Effector CD8-positive, alpha-beta T cell (primary cell): ENCODE results near the gene SRSF12.
"Not testable (repeated sequence)": the region's sequence is repeated elsewhere in the genome, so short reads cannot be mapped to it uniquely, and the experiment has no call there.

ENCODE experiments used
- DNase-seq: peaks from one replicate; lab custom pipeline; 2025; lab: John Stamatoyannopoulos, UW

SRSF12 gene

DNA sequence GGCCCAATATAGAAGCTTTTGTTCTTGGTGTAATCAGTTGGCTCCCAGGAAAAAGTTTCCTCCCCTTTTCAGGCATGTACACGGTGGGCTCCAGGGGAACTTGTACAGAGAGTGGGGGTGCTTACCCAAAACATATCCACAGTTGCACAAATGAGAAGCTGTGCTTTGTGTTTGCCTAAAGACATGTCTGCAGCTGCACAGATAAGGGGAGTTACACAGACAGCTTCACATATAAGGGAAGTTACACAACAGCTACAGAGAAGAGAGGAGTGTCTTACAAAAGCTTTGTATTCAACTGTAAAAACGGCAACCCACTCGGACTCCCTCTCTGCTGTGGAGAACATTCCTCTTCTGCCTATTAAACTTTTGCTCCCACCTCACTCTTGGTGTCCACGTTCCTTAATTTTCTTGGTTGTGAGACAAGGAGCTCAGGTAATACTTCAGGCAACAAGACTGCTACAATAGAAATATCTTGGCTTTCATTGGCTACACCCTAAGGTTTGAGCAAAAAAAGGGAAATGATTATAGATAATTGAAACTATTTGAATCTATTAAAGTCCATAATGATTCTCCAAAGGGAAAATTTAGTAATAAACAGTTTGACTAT is 44.8 kb downstream of the SRSF12 start:
- no peak for DNase-seq

GRCh38 chr6:89071036-89071435 is 46.8 kb downstream of the SRSF12 start:
- DNase-seq: no peak

DNA sequence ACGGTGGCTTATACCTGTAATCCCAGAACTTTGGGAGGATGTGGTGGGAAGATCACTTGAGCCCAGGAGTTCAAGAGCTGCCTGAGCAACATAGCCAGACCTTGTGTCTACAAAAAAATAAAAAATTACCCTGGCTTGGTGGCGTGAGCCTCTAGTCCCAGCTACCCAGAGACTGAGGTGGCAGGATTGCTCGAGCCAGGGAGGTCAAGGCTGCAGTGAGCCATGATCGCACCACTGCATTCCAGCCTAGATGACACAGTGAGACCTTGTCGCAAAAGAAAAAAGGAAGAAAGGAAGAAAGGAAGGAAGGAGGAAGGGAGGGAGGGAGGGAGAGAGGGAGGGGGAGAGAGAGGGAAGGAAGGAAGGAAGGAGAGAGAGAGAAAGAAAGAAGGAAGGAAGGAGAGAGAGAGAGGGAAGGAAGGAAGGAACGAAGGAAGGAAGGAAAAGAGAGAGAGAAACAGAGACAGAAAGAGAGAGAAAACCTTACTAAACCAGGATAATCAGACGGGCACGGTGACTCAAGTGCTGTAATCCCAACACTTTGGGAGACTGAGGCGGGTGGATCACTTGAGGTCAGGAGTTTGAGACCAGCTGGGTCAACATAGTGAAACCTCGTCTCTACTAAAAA is 48.2 kb downstream of the SRSF12 start:
- DNase-seq: no peak

GRCh38 chr6:89068695-89069094 is 49.2 kb downstream of the SRSF12 start:
- no peak for DNase-seq

DNA sequence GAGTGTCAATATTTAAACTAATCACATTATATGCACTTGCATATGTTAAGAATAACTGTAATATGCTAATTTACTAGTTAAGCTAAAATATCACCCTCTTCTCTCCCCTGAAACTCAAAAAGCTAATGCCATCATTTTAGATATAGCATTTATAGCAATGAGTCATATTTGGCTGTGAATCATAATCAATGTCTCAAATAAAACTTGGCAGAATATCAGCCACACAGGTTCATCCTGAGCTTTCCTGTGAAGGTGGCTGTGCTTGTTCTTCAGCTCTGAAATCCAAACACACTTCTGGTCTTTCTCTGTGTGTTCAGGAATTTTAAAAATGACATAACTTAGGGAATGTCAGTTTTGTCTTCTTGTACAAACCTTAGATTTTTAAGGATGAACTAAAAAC is 50.1 kb downstream of the SRSF12 start:
- DNase-seq: no peak

DNA sequence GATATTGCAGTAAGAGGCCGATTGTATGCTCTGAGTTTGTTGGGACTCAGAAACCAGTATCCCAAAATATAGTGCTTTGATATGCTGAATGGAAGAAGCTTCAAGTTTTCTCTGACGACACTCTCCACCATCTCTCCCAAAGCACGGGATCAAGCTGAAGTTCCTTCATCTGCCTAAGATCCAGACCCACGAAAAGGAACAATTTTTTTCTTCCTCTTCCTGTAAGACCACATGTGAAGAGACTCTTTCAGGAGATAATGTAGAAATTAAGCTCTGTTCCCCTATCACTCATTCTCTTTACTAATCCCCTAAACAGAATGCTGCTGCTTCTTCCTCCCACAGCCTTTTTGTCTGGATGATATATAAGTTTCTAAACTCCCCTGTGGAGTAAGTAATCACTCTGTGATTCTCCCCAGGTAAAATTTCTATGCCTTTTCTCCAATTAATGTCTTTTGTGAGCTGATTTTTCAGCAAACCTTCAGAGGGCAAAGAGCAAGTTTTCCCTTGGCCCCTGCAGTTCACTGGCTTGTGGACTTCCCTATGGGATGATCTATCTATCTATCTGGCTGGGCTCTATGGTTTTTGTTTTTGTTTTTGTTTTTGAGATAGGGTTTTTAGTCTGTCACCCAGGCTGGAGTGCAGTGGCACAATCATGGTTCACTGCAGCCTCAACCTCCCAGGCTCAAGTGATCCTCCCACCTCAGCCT is 50.8 kb downstream of the SRSF12 start:
- no peak for DNase-seq

DNA sequence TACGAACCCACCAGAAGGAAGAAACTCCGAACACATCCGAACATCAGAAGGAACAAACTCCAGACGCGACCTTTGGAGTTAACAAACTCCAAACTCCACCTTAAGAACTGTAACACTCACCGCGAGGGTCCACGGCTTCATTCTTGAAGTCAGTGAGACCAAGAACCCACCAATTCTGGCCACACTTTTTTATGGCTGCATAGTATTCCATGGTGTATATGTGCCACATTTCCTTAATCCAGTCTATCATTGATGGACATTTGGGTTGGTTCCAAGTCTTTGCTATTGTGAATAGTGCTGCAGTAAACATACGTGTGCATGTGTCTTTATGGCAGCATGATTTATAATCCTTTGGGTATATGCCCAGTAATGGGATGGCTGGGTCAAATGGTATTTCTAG is 51.8 kb downstream of the SRSF12 start:
- DNase-seq: not testable (repeated sequence)

- not testable (repeated sequence) for DNase-seq
These were observed 52.9 kb downstream of the SRSF12 start for GRCh38 chr6:89064931-89065330.

- DNase-seq: no peak
These were observed 54.0 kb downstream of the SRSF12 start for GRCh38 chr6:89063881-89064280.

DNA sequence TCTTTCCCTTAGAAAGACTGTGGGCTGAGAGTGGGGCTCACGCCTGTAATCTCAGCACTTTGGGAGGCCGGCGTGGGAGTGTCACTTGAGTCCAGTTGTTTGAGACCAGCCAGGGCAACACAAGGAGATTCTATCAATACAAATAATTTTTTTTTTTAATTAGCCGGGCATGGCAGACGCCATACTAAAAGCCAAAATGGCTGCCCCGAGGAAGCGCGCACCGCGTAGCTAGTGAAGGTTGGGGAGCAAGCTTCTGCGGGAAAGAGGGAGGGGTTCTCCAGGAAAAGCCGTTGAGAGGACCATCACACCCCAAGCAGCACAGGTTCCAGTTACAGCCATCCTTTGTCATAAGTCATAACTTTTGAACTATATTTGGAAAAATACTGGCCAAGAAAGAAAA is 58.6 kb downstream of the SRSF12 start:
- DNase-seq: no peak

- no peak for DNase-seq
These were observed 59.2 kb downstream of the SRSF12 start for GRCh38 chr6:89058627-89059026.

GRCh38 chr6:89057759-89058158 is 60.1 kb downstream of the SRSF12 start:
- DNase-seq: no peak

DNA sequence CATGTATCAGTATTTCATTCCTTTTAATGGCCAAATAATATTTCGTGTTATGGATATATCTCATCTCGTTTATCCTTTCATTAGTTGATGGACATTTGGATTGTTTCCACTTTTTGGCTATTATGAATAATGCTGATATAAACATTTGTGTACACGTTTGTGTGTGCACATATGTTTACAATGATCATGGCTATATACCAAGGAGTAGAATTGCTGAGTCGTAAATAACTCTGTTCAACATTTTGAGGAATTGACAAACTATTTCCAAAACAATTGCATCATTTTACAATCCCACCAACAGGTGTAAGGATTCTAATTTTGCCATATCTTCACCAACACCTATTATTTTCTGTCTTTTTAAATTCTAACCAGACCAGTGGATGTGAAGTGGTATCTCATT is 63.7 kb downstream of the SRSF12 start:
- DNase-seq: no peak

DNA sequence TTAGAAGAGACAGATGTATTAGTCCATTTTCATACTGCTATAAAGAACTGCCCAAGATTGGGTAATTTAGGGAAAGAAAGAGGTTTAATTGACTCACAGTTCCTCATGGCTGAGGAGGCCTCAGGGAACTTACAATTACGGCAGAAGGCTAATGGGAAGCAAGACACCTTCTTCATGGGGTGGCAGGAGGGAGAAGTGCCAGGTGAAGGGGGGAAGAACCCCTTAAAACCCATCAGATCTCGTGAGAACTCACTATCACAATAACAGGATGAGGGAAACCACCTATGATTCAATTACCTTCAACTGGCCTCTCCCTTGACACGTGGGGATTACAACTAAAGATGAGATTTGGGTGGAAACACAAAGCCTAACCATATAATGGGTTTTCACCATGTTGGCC is 66.2 kb downstream of the SRSF12 start:
- DNase-seq: no peak

DNA sequence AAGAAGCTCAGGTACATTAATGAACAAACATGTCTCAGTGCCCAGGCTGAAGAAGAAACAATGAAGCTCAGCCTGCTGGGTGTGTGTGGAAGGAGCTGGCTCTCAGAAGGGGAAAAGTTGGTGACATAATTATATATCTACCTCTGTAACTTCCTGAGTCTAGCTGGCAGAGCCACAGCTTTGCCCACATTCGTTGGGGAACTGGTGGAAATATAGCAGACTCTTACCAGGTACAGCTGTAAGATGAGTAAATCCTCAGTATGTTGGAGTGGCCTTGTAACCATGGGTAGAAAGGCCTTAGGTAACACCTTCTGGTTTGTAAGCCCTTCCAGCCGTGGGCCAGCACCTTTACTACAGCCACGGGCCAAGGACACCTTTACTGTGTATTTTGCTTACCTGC is 67.2 kb downstream of the SRSF12 start:
- DNase-seq: no peak

GRCh38 chr6:89050155-89050554 is 67.7 kb downstream of the SRSF12 start:
- DNase-seq: no peak

GRCh38 chr6:89048985-89049384 is 68.9 kb downstream of the SRSF12 start:
- DNase-seq: no peak

GRCh38 chr6:89048288-89048923 is 69.5 kb downstream of the SRSF12 start:
- no peak for DNase-seq

- no peak for DNase-seq
These were observed 70.4 kb downstream of the SRSF12 start for GRCh38 chr6:89047473-89047872.
